Ovary (tissue), 3 donors: ENCODE measurements around the gene YTHDF2.

Experiments used
- EP300 ChIP-seq: sonication (generic); formaldehyde crosslinking; IDR thresholded peaks from one replicate; pipeline ENCODE4 v1.6.1; 2017; ENCODE audit warnings: antibody characterized with exemption
- POLR2A ChIP-seq: fragments of 450-650 bp; IDR thresholded peaks from one replicate; pipeline ENCODE4 v1.6.1; 2017; ENCODE audit warnings: antibody characterized with exemption, mild to moderate bottlenecking, moderate library complexity
- TF ChIP-seq, protein P1 (sequence below), 3 donors: fragments of 450-650 bp in 2 of 3; fragments of 200-600 bp in 1 of 3; IDR thresholded peaks; one replicate each; pipeline versions ENCODE4 v1.5.1 to v1.8.0; 2016 to 2022; ENCODE audit warnings: antibody characterized with exemption in 3 of 3, mild to moderate bottlenecking in 1 of 3
- donor health status: DM: no; HTN: no; CAD: no.

GRCh38 chr1:28782011-28782410 lies 45.3 kb downstream of the YTHDF2 start:
- TF ChIP-seq, protein P1, sequence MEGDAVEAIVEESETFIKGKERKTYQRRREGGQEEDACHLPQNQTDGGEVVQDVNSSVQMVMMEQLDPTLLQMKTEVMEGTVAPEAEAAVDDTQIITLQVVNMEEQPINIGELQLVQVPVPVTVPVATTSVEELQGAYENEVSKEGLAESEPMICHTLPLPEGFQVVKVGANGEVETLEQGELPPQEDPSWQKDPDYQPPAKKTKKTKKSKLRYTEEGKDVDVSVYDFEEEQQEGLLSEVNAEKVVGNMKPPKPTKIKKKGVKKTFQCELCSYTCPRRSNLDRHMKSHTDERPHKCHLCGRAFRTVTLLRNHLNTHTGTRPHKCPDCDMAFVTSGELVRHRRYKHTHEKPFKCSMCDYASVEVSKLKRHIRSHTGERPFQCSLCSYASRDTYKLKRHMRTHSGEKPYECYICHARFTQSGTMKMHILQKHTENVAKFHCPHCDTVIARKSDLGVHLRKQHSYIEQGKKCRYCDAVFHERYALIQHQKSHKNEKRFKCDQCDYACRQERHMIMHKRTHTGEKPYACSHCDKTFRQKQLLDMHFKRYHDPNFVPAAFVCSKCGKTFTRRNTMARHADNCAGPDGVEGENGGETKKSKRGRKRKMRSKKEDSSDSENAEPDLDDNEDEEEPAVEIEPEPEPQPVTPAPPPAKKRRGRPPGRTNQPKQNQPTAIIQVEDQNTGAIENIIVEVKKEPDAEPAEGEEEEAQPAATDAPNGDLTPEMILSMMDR (IDR thresholded peaks at IDR 0.05) = no peak
- no peak for TF ChIP-seq POLR2A
- no peak for TF ChIP-seq EP300
